HG02885 (cell line): Measurements from ENCODE around the gene TP53BP1.

Experiments
- ATAC-seq: cut with Tn5 transposase; IDR thresholded peaks from one replicate; pipeline ENCODE4 v1.9.1; 2021; ENCODE audit warnings: mild to moderate bottlenecking; ENCODE audit not compliant: unreplicated experiment, poor library complexity

TP53BP1 gene

DNA sequence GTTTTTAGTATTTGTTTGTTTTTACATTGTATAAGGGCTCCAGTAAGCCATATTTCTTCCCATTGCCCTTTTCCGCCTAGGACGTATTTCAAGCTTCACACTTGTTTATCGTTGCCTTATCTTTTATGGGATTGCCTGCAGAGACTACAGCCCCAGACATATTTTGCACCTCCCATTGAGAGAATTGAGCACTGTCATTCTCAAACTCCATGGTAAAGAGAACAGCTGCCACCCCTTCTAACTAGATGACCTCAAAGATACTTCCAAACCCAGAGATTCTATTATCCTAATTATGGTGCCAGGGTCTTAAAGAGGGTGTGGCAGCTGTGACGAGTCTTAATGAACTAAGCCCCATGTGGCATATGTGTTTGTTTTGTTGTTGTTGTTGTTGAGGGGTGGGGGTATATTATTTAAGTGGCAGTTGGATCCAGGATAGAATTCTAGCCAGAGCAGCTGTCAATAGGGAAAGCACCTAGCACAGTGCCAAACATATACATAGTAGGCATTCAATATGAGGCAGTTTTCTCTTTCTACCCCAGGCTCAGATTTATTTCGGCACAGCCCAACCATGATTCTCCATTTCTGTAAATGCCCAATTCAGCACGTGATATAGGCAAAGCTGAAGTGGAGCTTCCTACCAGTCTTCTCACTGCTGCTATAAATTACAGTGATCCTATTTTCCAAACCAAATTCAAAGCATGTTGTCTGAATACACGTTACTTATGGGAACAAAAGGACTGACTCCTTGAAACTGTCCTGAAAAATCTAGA lies 932 bp upstream of the TP53BP1 start:
- no peak for ATAC-seq

DNA sequence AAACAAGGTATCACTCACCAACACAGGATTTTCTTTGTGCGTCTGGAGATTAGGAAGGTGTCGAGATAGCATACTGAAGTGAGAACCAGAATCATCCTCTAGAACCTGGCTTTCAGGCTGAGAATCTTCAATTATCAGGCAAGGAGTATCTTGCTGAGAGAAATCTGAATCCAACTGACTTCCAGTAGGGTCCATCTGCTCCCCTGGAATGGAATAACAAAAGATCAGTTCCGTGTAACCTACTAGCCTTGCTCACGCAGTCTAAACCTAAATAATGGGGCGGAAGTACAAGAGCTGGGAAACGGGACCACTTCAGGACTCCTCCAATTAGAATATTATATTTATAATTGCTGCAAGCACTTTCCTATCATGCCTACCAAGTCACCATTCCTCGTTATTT lies 690 bp downstream of the TP53BP1 start:
- ATAC-seq, result no peak

DNA sequence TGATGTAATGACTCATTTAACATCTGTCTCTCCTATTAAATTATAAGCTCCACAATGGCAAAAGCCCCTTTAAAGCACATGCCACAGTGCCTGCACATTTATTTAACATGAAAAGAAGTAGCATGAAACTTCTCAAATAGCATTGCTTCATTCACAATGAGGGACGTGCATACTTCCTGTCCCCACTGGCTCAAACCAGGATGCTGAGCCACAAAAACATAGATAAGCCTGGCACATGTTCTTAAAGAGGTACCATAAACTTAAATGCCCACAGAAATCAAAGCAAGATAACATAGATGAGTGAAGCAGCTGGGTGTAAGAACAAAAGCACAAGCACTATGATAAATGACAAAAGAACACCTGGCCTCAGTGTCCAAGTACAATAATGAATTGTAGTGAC lies 3.8 kb downstream of the TP53BP1 start:
- no peak for ATAC-seq

DNA sequence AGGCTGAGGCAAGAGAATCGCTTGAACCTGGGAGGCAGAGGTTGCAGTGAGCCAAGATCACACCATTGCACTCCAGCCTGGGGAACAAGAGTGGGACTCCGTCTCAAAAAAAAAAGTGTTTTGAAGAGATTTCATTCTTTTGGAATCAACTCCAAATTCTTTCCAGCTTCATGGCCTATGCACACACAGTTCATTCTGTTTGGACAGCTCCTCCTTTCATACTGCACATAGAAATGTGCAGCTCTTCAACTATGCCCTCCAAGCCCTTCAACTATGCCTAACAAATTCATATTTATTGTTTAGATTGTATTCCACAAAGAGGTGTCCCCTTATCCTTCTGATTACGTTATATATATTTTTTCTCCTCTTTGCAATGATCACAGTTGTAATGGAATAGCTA lies 4.2 kb downstream of the TP53BP1 start:
- ATAC-seq, result no peak

DNA sequence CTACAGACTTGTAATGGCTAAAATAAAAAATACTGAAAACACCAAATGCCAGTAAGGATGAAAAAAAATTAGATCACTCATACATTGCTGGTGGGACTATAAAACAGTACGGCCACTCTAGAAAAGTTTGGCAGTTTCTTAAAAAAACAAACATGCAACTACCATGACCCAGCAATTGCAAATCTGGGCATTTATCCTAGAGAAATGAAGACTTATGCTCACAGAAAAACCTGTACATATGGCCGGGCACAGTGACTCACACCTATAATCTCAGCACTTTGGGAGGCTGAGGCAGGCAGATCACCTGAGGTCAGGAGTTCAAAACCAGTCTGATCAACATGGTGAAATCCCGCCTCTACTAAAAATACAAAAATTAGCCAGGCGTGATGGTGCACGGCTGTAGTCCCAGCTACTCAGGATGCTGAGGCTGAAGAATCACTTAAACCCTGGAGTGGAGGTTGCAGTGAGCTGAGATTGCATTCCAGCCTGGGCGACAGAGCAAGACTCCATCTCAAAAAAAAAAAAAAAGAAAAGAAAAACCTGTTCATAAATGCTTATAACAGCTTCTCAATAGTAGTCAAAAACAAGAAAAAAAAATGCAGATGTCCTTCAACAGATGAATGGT lies 5.6 kb downstream of the TP53BP1 start:
- ATAC-seq, result no peak

DNA sequence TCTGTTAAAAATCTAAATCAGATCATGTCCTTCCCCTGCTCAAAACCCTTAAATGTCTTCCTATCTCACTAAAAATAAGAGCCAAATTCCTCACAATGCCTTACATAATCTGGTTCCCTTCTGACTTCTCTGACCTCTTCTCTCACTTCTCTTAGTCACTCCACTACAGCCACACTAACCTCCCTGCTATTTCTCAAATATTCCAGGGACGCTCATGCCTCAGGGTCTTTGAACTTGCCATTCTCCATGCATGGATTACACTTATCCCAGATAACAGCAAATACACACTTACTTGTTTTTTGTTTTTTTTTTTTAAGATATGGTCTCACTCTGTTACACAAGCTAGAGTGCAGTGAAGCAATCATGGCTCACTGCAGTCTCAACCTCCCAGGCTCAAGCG lies 8.5 kb downstream of the TP53BP1 start:
- no peak for ATAC-seq

DNA sequence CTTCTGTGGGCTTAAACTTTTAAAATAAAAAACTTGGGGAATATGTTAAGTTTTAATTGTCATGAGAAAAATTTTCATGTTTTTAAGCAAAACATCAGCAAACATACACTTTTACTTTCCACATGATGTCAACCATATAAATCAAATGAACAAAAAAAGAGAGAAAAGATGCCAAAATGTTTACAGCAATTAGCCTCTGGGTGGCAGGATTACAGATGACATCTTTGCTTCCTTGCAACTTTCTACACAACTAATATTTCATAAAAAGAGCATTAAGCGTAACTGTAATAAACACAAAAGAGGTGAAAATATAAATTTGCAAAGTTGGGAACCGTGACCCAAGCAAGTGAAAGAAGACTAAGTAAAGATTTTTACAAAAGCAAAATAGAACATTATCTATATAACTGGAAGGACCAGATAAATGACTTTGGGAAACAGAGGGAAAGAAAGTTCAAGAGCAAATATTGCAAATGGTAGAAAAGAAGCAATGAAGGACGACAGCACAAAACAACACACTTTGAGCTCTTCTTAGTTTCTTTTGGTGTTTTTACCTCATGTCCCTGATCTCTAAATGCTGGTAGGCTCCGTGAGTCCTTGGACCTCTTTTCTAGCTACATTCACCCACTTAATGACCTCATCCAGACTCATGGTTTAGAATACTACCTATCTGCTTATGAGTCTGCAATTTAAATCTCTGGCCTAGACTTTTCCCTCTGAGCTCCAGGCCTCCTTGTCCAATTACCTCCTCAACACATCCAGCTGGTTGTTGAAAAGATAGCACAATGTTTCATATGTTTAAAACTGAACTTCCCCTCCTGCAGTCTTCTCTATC lies 9.4 kb downstream of the TP53BP1 start:
- ATAC-seq, result no peak

DNA sequence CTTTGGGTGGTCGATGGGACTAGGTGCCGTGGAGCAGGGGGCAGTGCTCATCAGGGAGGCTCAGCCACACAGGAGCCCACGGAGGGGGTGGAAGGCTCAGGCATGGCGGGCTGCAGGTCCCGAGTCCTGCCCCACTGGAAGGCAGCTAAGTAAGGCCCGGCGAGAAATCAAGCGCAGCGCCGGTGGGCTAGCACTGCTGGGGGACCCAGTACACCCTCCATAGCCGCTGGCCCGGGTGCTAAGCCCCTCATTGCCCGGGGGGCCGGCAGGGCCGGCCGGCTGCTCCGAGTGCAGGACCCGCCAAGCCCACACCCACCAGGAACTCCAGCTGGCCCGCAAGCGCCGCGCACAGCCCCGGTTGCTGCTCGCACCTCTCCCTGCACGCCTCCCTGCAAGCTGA lies 19.1 kb downstream of the TP53BP1 start:
- no peak for ATAC-seq

DNA sequence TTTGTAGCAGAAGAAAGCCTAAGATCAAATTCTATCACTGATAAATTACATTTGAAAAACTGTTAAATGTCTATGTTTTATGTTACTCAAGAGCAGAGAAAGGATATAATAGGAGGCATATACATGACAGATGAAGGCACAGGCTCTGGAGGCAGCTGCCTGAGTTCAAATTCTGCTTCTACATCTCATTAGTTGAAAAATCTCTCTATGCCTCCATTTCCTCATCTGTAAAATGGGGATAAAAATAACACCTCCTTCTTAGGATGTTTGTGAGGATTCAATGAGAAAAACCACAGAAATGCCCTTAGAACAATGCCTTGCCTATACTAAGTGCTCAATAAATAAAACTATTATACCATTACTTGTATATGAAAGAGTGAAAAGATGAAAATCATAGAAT lies 21.0 kb downstream of the TP53BP1 start:
- ATAC-seq, result no peak

DNA sequence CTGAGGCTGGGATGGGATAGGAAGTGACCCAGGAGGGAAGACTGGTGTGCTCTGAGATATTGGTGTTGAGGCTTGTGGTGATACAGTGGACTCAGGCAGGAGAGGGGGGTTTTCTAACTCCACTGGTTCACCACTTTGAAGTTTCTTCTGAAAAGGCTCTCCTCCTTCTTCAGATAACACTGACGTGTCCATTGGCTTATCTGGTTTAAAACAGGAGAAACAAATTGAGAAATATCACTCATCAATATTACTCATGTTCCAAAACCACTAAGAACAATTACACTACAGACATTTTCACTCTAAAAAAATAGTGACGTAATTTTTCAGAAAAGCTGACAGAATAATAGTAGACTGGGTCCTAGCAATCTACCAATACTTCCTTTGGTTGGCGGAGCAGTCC lies 23.1 kb downstream of the TP53BP1 start:
- ATAC-seq, result no peak

DNA sequence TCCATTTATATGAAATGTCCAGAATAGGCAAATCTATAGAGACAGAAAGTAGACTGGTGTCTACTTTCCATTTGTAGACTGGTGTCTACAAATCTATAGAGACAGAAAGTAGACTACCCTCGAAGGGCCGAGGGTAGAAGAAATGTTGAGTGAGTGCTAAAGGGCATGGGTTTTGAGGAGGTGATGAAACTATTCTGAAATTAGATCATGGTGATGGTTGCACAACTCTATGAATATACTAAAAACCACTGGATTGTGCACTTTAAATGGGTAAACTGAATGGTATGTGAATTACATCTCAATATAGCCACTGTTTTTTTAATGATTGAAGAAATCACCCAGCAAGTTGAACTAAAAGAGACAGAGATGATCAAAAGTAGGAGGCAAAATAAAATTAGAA lies 27.9 kb downstream of the TP53BP1 start:
- no peak for ATAC-seq

DNA sequence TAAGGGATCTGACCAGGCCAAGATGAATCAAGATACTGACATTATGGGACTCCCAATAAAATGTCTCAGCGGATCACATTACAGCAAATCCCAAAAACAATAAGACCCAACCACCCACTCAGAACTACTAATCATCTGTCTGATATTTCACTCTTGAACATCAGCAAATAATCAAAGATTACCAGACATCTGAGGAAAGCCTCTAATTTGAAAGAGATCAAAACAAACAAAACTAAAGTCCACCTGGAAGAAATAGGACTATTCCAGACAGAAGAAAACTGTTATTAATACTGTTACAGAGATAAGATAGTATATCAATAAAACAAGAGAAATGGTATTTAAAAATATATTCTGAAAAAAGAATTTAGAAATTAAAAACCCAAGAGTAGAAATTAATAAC lies 29.0 kb downstream of the TP53BP1 start:
- ATAC-seq, result no peak

DNA sequence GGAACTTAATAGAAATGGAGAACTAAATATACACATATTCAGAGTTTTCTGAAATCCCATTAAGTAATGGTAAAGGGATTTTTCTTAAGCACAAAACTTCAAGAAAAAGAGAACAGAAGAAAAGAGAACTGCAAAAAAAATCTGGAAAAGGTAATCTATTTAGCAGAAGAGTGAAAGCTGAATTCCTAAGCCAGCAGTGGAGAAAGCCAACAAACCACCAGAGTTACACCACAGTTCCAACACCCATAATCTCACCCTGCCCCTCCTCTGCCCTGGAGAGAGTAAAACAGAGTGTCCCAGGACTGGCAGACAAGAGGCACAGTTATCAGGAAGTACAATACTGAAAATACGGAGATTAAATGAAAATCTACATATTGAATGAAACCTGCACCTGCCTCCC lies 29.4 kb downstream of the TP53BP1 start:
- no peak for ATAC-seq

DNA sequence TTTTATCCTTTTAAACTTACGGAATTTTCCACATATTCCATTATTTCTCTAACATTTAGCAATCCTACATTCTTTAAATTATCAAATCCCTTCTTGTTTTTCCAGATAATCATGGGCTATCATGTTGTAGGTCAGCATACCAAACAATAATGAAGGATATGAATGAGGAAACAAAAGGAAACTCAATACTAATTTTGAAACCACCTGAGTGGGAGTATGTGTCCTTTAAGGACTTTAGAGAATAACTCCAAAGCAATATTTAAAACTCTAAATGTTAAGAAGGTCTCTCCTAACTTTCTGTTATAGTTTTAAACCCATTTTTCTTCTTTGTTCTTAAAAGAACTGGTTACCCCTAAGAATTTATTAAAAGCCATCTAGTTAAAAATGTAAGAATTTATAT lies 43.0 kb downstream of the TP53BP1 start:
- no peak for ATAC-seq

DNA sequence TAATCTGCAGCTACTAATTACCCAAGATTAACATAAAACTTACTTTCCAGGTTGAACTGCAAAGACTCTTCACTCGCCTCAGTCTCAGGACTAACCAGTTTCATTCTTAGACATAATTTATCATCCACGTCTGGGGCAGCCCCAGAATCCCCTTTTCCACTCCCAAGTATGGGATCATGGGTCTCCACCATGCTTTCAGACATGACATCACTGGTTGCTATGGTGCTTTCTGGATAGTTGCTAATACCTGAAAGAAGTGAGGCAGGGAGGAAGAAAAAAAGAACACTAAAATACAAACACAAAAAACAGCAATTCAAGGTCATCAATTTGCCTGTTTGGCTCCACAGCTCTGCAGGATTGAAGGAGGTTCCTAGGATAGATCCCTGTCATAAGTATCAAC lies 46.6 kb downstream of the TP53BP1 start:
- ATAC-seq, result no peak

DNA sequence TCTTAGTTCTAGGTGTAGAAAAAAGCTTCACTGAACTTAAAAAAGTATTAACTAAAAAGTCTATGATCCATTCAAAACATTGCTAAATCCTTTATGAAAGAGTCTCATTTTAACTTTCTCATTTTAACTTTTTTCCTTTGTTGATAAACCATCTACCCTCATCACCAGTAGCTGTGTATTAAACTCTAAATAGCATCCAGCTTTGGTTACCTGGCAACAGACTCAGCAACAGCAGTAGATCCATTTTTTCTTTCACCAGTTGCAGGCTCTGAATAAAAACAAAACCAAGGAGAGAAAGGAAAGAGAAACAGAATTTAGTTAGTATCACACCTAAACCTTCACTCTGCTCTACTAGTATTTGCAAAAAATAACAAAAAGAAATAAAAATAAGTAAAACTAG lies 51.6 kb downstream of the TP53BP1 start:
- no peak for ATAC-seq

DNA sequence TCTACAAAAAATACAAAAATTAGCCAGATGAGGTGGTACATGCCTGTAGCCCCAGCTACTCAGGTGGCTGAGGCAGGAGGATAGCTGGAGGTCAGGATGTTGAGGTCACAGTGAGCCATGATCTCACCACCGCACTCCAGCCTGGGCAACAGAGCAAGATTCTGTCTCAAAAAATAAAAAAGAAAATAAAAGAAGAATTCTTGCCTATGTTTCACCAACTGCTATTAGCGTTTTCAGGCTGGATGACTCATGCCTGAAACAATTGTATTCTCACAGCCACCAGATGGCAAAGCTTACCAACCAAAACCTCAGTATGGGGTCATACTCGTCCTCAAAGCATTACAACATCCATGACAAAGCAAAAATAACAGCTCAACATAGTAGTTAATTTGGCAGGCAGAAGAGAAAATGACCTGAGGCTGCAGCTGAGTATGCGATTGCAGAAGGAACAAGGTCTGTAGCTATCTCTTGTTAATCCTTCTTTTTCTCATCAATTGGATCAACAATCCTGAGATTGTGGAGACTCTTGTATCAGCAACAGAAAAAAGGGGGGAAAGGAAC lies 52.2 kb downstream of the TP53BP1 start:
- ATAC-seq, result no peak

DNA sequence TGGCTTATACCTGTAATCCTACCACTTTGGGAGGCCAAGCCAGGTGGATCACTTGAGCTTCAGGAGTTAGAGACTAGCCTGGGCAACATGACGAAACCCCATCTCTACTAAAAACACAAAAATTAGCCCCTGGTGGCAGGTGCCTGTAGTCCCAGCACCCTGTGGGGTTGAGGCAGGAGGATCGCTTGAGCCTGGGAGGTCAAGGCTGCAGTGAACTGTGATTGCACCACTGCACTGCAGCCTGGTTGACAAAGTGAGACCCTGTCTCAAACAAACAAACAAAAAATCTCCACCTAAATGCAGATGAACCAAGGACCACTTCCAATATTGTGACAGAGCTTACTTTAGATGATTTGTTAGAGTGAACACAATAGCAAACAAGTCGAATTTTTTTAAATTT lies 53.7 kb downstream of the TP53BP1 start:
- ATAC-seq, result no peak

DNA sequence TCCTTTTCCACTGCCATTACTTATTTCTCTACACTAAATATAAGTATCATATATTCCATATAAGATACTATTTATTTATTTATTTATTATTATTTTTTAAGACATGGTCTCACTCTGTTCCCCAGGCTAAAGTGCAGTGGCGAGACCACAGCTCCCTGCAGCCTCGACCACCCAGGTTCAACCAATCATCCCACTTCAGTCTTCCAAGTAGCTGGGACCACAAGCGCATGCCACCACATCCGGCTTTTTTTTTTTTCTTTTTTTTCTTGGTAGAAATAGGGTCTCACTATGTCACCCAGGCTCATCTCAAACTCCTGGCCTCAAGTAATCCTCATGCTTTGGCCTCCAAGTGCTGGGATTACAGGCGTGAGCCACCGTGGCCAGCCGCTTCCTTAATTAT lies 56.6 kb downstream of the TP53BP1 start:
- no peak for ATAC-seq

DNA sequence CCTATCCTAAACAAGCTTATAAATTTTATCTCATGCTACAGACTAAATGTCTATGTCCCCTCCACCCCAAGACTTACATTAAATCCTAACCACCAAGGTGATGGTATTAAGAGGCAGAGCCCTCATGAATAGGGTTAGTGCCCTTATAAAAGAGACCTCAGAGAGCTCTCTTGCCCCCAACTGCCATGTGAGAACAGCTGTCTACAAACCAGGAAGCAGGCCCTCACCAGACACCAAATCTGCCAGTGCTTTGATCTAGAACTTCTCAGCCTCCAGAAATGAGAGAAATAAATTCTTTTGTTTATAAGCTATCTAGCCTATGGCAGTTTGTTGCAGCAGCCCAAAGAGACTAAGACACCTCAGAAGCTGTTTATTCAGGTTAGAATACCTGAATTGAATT lies 58.5 kb downstream of the TP53BP1 start:
- no peak for ATAC-seq

DNA sequence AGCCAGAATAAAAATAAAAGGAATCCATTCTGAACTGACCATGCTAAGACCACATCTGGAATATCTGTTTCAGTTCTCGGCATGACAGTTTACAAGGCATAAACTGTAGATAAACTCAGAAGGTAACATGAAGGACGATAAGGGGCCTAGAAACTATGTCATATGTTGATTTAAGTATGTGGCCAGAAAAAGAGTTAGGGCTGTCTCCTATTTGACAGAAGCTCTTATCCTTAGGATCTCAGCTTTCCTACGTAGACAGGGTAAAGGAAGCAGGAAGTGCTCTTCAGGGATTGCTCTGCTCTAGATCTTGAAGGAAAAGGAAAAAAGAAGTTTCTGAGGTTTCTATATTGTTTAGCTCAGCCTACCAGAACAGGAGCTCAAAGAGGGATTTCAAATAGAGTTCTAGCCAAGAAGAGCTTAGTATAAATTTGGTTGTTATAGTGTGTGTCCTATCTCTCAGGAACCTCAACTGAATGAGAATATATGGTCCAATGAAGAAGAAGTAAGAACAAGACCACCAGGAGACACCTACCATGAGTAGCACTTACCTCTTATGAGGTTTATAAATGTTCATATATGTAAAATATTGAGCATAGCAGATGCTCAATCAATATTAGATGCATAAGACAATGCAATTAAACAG lies 59.2 kb downstream of the TP53BP1 start:
- ATAC-seq, result no peak
